Naive thymus-derived CD4-positive, alpha-beta T cell (primary cell): Measurements from ENCODE around the gene LCP1. TPM values are rescaled to one million over a fixed set of nuclear protein-coding genes. Genes with fewer than 3 reads are reported as not detected.
"Not testable (repeated sequence)": the region's sequence is repeated elsewhere in the genome, so short reads cannot be mapped to it uniquely, and the experiment has no call there.

Experiments used
- ATAC-seq: fragments of 150-1000 bp; cut with Tn5 transposase; 2 replicates; pipeline ENCODE4 v1.10.0; 2021; ENCODE audit warnings: mild to moderate bottlenecking, moderate library complexity
- CTCF ChIA-PET: fragments of 350-600 bp; sonication (Branson Sonifier 250); formaldehyde crosslinking; loops from one replicate; lab custom pipeline; 2021; ENCODE audit warnings: antibody characterized with exemption; lab: Charles Lee
- POLR2A ChIA-PET: fragments of 350-600 bp; sonication (Branson Sonifier 250); formaldehyde crosslinking; loops from one replicate; lab custom pipeline; 2021; ENCODE audit warnings: antibody characterized with exemption, inconsistent platforms; lab: Charles Lee
- DNase-seq, 9 donors: peaks; one replicate each; pipeline versions ENCODE4 v3.0.0 to v3.0.0-alpha.2; 2020 to 2022; ENCODE audit warnings: mixed read lengths in 1 of 9
- H3K27ac ChIP-seq: one replicate; pipeline ENCODE4 v1.7.0; 2013; ENCODE audit warnings: mild to moderate bottlenecking, low read depth, low read length, moderate library complexity
- H3K27me3 ChIP-seq, 2 donors: one replicate each; pipeline ENCODE4 v1.7.0; 2013; ENCODE audit warnings: low read length in 2 of 2, mild to moderate bottlenecking in 2 of 2, moderate library complexity in 2 of 2; ENCODE audit not compliant: control insufficient read depth in 2 of 2, insufficient read depth in 2 of 2
- H3K36me3 ChIP-seq, 3 experiments: 1 replicate in 2 of 3; 2 replicates in 1 of 3; pipeline ENCODE4 v1.7.0; 2013; ENCODE audit warnings: low read length in 3 of 3, mild to moderate bottlenecking in 3 of 3, moderate library complexity in 1 of 3; ENCODE audit not compliant: insufficient read depth in 3 of 3, control insufficient read depth in 2 of 3
- H3K4me1 ChIP-seq, 2 donors: one replicate each; pipeline ENCODE4 v1.7.0; 2013; ENCODE audit warnings: low read length in 2 of 2, mild to moderate bottlenecking in 2 of 2, moderate library complexity in 1 of 2; ENCODE audit not compliant: control insufficient read depth in 2 of 2, insufficient read depth in 2 of 2
- H3K4me3 ChIP-seq: 2 replicates; pipeline ENCODE4 v1.7.0; 2013; ENCODE audit warnings: mild to moderate bottlenecking, low read length
- H3K9me3 ChIP-seq, 3 experiments: 1 replicate in 2 of 3; 2 replicates in 1 of 3; pipeline ENCODE4 v1.7.0; 2013; ENCODE audit warnings: low read length in 3 of 3; ENCODE audit not compliant: control insufficient read depth in 2 of 3
- H3K27ac Mint-ChIP-seq, 9 donors: one replicate each; pipeline ENCODE4 v1.8.0; 2020 to 2022; ENCODE audit warnings: mixed read lengths in 9 of 9, mild to moderate bottlenecking in 8 of 9, moderate library complexity in 5 of 9, inconsistent platforms in 2 of 9
- H3K27me3 Mint-ChIP-seq, 5 donors: one replicate each; pipeline ENCODE4 v1.8.0; 2021 to 2022; ENCODE audit warnings: mixed read lengths in 5 of 5, mild to moderate bottlenecking in 1 of 5
- H3K36me3 Mint-ChIP-seq, 5 donors: one replicate each; pipeline ENCODE4 v1.8.0; 2020 to 2022; ENCODE audit warnings: mixed read lengths in 5 of 5, mild to moderate bottlenecking in 3 of 5, inconsistent platforms in 1 of 5
- H3K4me1 Mint-ChIP-seq, 7 donors: one replicate each; pipeline ENCODE4 v1.8.0; 2020 to 2022; ENCODE audit warnings: mixed read lengths in 7 of 7, mild to moderate bottlenecking in 3 of 7, inconsistent platforms in 1 of 7
- H3K4me3 Mint-ChIP-seq, 10 donors: one replicate each; pipeline ENCODE4 v1.8.0; 2020 to 2022; ENCODE audit warnings: mild to moderate bottlenecking in 10 of 10, mixed read lengths in 10 of 10, moderate library complexity in 6 of 10, inconsistent platforms in 2 of 10
- H3K9me3 Mint-ChIP-seq, 11 donors: one replicate each; pipeline ENCODE4 v1.8.0; 2020 to 2022; ENCODE audit warnings: mixed read lengths in 11 of 11, mild to moderate bottlenecking in 4 of 11, inconsistent platforms in 1 of 11, moderate library complexity in 1 of 11
- intact Hi-C, 2 donors: fragments of 100-400 bp; cut with micrococcal nuclease; formaldehyde crosslinking; loops; one replicate each; pipeline ENCODE4 v1.15.1; 2023
- polyA plus RNA-seq, 2 donors: library from polyadenylated mRNA; unstranded; fragments of 300-500 nt; fragmentation: Illumina TruSeq; gene quantifications; one replicate each; pipeline ENCODE4 v1.2.3, GENCODE V29; 2021
- total RNA-seq, 6 experiments: library from RNA in 5 of 6; stranded (reverse) in 5 of 6; gene quantifications; 1 replicate in 5 of 6; 2 replicates in 1 of 6; pipeline ENCODE4 v1.2.3 and lab custom pipeline; 2021 to 2026

The LCP1 gene, protein sequence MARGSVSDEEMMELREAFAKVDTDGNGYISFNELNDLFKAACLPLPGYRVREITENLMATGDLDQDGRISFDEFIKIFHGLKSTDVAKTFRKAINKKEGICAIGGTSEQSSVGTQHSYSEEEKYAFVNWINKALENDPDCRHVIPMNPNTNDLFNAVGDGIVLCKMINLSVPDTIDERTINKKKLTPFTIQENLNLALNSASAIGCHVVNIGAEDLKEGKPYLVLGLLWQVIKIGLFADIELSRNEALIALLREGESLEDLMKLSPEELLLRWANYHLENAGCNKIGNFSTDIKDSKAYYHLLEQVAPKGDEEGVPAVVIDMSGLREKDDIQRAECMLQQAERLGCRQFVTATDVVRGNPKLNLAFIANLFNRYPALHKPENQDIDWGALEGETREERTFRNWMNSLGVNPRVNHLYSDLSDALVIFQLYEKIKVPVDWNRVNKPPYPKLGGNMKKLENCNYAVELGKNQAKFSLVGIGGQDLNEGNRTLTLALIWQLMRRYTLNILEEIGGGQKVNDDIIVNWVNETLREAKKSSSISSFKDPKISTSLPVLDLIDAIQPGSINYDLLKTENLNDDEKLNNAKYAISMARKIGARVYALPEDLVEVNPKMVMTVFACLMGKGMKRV
- total RNA-seq (100 to 1,000 TPM; 293 to 989 (median 355) TPM), polyA plus RNA-seq (100 to 1,000 TPM; 764 to 902 TPM), total RNA-seq (lab: John Stamatoyannopoulos, UW) (702 reads per million, percentile 98 among the genes with 10 or more reads in this experiment)

DNA sequence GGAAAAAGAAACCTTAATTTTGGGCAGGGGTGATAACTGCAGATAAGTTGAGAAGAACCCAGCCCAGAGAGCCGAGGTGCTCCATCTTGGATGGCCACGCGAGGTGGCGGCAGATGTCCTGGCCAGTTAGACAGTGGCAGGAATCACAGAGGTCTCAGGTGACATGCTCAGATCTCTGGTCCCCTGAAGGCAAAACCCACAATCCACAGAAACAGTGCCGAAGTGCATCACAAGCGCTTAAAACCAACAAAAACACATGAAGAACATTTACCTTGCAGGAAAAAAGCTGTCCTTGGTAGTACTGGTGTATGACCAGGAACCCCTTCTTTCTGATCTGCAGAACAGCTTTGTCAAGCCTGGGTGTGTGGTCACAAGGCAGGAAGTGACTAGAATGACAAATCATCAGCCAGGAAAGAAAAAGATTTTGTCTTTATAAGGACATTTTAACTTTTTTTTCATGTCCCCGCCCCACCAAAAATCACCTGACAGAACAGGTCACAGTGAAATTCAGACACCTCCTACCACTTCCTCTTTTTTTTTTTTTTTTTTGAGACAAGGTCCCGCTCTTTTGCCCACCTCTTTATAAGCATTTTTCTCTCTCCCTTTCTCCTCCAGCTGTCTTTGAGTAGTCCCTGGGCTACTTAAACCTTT lies at the start of gene LCP1:
Gene LCP1, minus strand, starts transcription at position 338 of the 651 bp plus-strand sequence. CDS start 22,515 bp downstream, outside the sequence.
- H3K4me1 Mint-ChIP-seq = peaks cover 45 to 62% (median 59%) of the 10 kb centered on the region in 7 donors
- CTCF ChIA-PET = interaction anchor here (0.6 to 3.6 kb wide), 9 partner anchors 9 to 160 kb away, joined by 3 to 13 read pairs (median 3); no protein-coding TSS in a partner anchor
- H3K4me1 ChIP-seq = peaks cover 37 to 45% of the 10 kb centered on the region in 2 donors
- H3K36me3 ChIP-seq = no peaks in the 10 kb centered on the region
- H3K9me3 Mint-ChIP-seq = peaks cover 0 to 1% (median 0%) of the 10 kb centered on the region in 11 donors
- POLR2A ChIA-PET = interaction anchor here (0.6 to 6.2 kb wide), 9 partner anchors 11 to 1741 kb away, joined by 3 to 117 read pairs (median 7); no protein-coding TSS in a partner anchor
- DNase-seq = peak in 8 of 9 donors; percentile 69 to 93 (median 92)
- peaks cover 0 to 25% (median 0%) of the 10 kb centered on the region in 5 donors for H3K36me3 Mint-ChIP-seq
- intact Hi-C loops = loop anchor here (1.0 to 10.0 kb wide), 10 partner anchors 10 to 1265 kb away; partner anchors contain the start of genes ESD (in 1 of the 2), LRCH1 (in 1 of the 2), SLC25A30 (in 1 of the 2) and TPT1 (in 1 of the 2)
- peak within 1 kb of the TSS; percentile 83 for H3K4me3 ChIP-seq
- H3K27me3 ChIP-seq = no peaks in the 10 kb centered on the region
- peak within 1 kb of the TSS; percentile 86 to 99 (median 96) for H3K27ac Mint-ChIP-seq
- H3K4me3 Mint-ChIP-seq = peak within 1 kb of the TSS; percentile 82 to 99 (median 97)
- ATAC-seq = peak; percentile 86
- H3K27ac ChIP-seq = peak within 1 kb of the TSS; percentile 82
- H3K27me3 Mint-ChIP-seq = peaks cover 0 to 3% (median 0%) of the 10 kb centered on the region in 5 donors
- H3K9me3 ChIP-seq = no peaks in the 10 kb centered on the region

DNA sequence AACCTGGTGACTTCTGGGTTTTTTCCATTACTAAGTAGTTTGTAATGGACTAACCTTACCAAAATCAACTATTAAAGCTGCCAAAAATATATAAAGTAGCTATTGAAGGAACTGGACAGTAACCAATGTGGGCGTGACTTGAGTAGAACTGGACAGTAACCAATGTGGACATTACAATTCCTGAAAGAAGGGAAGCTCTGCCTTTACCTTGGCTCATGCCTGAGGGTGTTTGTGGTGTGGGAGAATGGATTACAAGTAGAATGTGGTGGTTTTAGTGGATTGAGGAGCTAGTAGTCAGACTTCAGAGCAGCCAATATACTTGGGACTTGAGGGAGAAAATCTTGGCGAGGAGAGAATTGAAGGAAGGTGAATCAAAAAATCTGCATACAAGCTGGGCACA lies 47.3 kb upstream of the LCP1 start:
- DNase-seq (no peak), ATAC-seq (no peak)
- H3K27me3 Mint-ChIP-seq = peaks cover 0 to 3% (median 0%) of the 10 kb centered on the region in 5 donors
- Histone ChIP-seq H3K4me3 (no peak overlapping the region), H3K9me3 (peaks cover 0 to under 1% (median 0%) of the 10 kb centered on the region in 3 experiments), H3K27me3 (no peaks in the 10 kb centered on the region), H3K4me1 (no peaks in the 10 kb centered on the region), H3K36me3 (no peaks in the 10 kb centered on the region), H3K27ac (no peak overlapping the region)
- intact Hi-C loops = no loop called here
- no peaks in the 10 kb centered on the region for H3K4me1 Mint-ChIP-seq
- H3K4me3 Mint-ChIP-seq = no peak overlapping the region
- POLR2A ChIA-PET = no interaction called here
- peaks cover 19 to 48% (median 29%) of the 10 kb centered on the region in 5 donors for H3K36me3 Mint-ChIP-seq
- CTCF ChIA-PET = interaction anchor here (0.6 kb wide), 1 partner anchor 30 kb away, joined by 3 read pairs; no protein-coding TSS in a partner anchor
- peaks cover 13 to 58% (median 24%) of the 10 kb centered on the region in 11 donors for H3K9me3 Mint-ChIP-seq
- no peak overlapping the region for H3K27ac Mint-ChIP-seq

DNA sequence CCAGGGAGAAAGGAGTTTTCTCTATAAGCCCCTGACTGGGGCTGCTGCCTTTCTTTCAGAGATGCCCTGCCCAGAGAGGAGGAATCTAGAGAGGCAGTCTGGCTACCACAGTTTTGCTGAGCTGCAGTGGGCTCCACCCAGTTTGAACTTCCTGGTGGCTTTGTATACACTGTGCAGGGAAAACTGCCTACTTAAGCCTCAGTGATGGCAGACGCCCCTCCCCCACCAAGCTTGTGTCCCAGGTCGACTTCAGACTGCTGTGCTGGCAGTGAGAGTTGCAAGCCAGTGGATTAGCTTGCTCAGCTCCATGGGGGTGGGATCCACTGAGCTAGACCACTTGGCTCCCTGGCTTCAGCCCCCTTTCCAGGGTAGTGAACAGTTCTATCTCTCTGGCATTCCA lies 38.3 kb upstream of the LCP1 start:
- H3K27ac Mint-ChIP-seq, ATAC-seq, DNase-seq, H3K9me3 ChIP-seq, H3K27me3 ChIP-seq, H3K27ac ChIP-seq, H3K36me3 ChIP-seq, H3K4me1 ChIP-seq, H3K4me3 ChIP-seq, intact Hi-C loops: not testable (repeated sequence)
- H3K4me1 Mint-ChIP-seq = peaks cover 5 to 19% (median 14%) of the 10 kb centered on the region in 7 donors
- ChIA-PET CTCF (interaction anchor here (0.6 to 1.7 kb wide), 3 partner anchors 48 to 101 kb away, joined by 3 to 5 read pairs (median 3); no protein-coding TSS in a partner anchor), POLR2A (interaction anchor here (1.3 kb wide), 1 partner anchor 18 kb away, joined by 3 read pairs; no protein-coding TSS in a partner anchor)
- peaks cover 0 to 46% (median 14%) of the 10 kb centered on the region in 5 donors for H3K36me3 Mint-ChIP-seq
- H3K4me3 Mint-ChIP-seq = peak overlapping the region in 1 of 10 donors; percentile 18
- peaks cover 0 to 36% (median 17%) of the 10 kb centered on the region in 11 donors for H3K9me3 Mint-ChIP-seq
- peaks cover 0 to 28% (median 0%) of the 10 kb centered on the region in 5 donors for H3K27me3 Mint-ChIP-seq

DNA sequence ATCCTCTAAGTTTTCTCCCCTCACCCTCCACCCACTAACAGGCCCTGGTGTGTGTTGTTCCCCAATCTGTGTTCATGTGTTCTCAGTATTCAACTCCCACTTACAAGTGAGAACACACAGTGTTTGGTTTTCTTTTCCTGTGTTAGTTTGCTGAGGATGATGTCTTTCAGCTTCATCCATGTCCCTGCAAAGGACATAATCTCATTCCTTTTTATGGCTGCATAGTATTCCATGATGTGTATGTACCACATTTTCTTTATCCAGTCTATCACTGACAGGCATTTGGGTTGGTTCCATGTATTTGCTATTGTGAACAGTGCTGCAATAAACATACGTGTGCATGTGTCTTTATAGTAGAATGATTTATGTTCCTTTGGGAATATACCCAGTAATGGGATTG lies 32.8 kb upstream of the LCP1 start:
- H3K27ac Mint-ChIP-seq, H3K4me3 Mint-ChIP-seq, H3K36me3 ChIP-seq, ATAC-seq, DNase-seq, H3K9me3 ChIP-seq, CTCF ChIA-PET, H3K27ac ChIP-seq, H3K27me3 ChIP-seq, H3K4me1 ChIP-seq, H3K4me3 ChIP-seq: not testable (repeated sequence)
- Mint-ChIP-seq H3K9me3 (peaks cover 0 to 17% (median 0%) of the 10 kb centered on the region in 11 donors), H3K4me1 (peaks cover 7 to 35% (median 24%) of the 10 kb centered on the region in 7 donors), H3K27me3 (peaks cover 0 to 27% (median 0%) of the 10 kb centered on the region in 5 donors), H3K36me3 (peaks cover 0 to 31% (median 0%) of the 10 kb centered on the region in 5 donors)
- intact Hi-C loops = loop anchor here in 1 of 2 donors (5.0 kb wide), 3 partner anchors 42 to 108 kb away; no protein-coding TSS in a partner anchor
- POLR2A ChIA-PET = interaction anchor here (0.8 kb wide), 1 partner anchor 39 kb away, joined by 3 read pairs; no protein-coding TSS in a partner anchor

DNA sequence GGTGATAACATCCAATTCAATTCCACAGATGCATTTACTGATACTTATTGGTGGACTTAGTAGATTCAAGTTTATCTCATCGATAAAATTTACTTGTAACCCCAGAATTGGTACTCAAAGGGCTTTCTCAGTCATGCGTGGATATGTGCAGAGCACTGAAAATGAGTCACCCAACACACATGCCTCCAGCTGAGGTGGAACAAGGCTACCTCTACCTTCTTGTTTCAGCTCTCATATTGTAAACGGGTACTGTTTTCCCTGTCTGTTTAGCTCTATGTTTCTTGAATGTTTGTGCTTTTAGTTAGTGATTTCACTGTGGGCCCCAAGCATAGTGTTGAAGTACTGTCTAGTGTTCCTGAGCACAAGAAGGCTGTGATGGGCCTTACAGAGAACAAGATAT lies 31.3 kb upstream of the LCP1 start:
- DNase-seq = no peak
- ChIA-PET POLR2A (interaction anchor here (0.9 kb wide), 1 partner anchor 37 kb away, joined by 3 read pairs; no protein-coding TSS in a partner anchor), CTCF (interaction anchor here (0.6 to 0.7 kb wide), 2 partner anchors 31 to 50 kb away, joined by 3 read pairs; partner anchors contain the start of gene LCP1)
- Histone ChIP-seq H3K4me3 (no peak overlapping the region), H3K27me3 (no peaks in the 10 kb centered on the region), H3K27ac (no peak overlapping the region), H3K4me1 (peaks cover 5 to 8% of the 10 kb centered on the region in 2 donors), H3K36me3 (no peaks in the 10 kb centered on the region), H3K9me3 (no peaks in the 10 kb centered on the region)
- Mint-ChIP-seq H3K4me1 (peaks cover 7 to 29% (median 23%) of the 10 kb centered on the region in 7 donors), H3K36me3 (peaks cover 0 to 24% (median 0%) of the 10 kb centered on the region in 5 donors), H3K27ac (peak overlapping the region in 5 of 9 donors; percentile 10 to 92 (median 16)), H3K27me3 (peaks cover 0 to 19% (median 0%) of the 10 kb centered on the region in 5 donors), H3K9me3 (peaks cover 0 to 11% (median 0%) of the 10 kb centered on the region in 11 donors), H3K4me3 (peak overlapping the region in 1 of 10 donors; percentile 16)
- intact Hi-C loops = loop anchor here in 1 of 2 donors (5.0 kb wide), 3 partner anchors 41 to 109 kb away; no protein-coding TSS in a partner anchor
- ATAC-seq = no peak
